Gastroesophageal sphincter (tissue), 3 donors: ENCODE results near the gene SLC7A10.

Experiments used
- EP300 ChIP-seq: sonication (generic); formaldehyde crosslinking; IDR thresholded peaks from one replicate; pipeline ENCODE4 v1.6.1; 2017; ENCODE audit warnings: antibody characterized with exemption, mild to moderate bottlenecking
- POLR2AphosphoS5 ChIP-seq: sonication (generic); formaldehyde crosslinking; IDR thresholded peaks from one replicate; pipeline ENCODE4 v1.6.1; 2017; ENCODE audit warnings: antibody characterized with exemption
- TF ChIP-seq, protein P1 (sequence below), 4 experiments: fragments of 200-600 bp in 2 of 4; fragments of 450-650 bp in 2 of 4; sonication (generic) in 1 of 4; IDR thresholded peaks; one replicate each; pipeline ENCODE4 v1.5.1; 2017 to 2019; ENCODE audit warnings: antibody characterized with exemption in 4 of 4, mild to moderate bottlenecking in 2 of 4, moderate library complexity in 2 of 4

- no peak for TF ChIP-seq EP300
- TF ChIP-seq, protein P1, sequence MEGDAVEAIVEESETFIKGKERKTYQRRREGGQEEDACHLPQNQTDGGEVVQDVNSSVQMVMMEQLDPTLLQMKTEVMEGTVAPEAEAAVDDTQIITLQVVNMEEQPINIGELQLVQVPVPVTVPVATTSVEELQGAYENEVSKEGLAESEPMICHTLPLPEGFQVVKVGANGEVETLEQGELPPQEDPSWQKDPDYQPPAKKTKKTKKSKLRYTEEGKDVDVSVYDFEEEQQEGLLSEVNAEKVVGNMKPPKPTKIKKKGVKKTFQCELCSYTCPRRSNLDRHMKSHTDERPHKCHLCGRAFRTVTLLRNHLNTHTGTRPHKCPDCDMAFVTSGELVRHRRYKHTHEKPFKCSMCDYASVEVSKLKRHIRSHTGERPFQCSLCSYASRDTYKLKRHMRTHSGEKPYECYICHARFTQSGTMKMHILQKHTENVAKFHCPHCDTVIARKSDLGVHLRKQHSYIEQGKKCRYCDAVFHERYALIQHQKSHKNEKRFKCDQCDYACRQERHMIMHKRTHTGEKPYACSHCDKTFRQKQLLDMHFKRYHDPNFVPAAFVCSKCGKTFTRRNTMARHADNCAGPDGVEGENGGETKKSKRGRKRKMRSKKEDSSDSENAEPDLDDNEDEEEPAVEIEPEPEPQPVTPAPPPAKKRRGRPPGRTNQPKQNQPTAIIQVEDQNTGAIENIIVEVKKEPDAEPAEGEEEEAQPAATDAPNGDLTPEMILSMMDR (IDR thresholded peaks at IDR 0.05), result no peak
- TF ChIP-seq POLR2AphosphoS5, result no peak
Observed at GRCh38 chr19:33159893-33160292, 65.8 kb downstream of the SLC7A10 start.
